Esophagus squamous epithelium (tissue), 5 donors: Measurements from ENCODE around the gene ZCCHC7. TPM values are rescaled to one million over a fixed set of nuclear protein-coding genes. Genes with fewer than 3 reads are reported as not detected.

Experiments
- DNase-seq: peaks from one replicate; lab custom pipeline; 2025; lab: John Stamatoyannopoulos, UW
- H3K27ac ChIP-seq, 4 donors: fragments of 200-600 bp; sonication (generic); one replicate each; pipeline ENCODE4 v1.5.1; 2016 to 2019; ENCODE audit warnings: mild to moderate bottlenecking in 1 of 4
- H3K27me3 ChIP-seq, 4 donors: fragments of 200-600 bp; sonication (generic); 1 replicate in 3 of 4; 2 replicates in 1 of 4; pipeline versions ENCODE4 v1.5.1 to v1.6.0; 2017 to 2021; ENCODE audit warnings: antibody characterized with exemption in 1 of 4
- H3K36me3 ChIP-seq, 3 donors: fragments of 200-600 bp; sonication (generic); one replicate each; pipeline ENCODE4 v1.5.1; 2016 to 2019
- H3K4me1 ChIP-seq, 3 donors: fragments of 200-600 bp; sonication (generic); one replicate each; pipeline ENCODE4 v1.5.1; 2017 to 2019
- H3K4me3 ChIP-seq, 4 donors: fragments of 200-600 bp; sonication (generic); 1 replicate in 3 of 4; 2 replicates in 1 of 4; pipeline ENCODE4 v1.5.1; 2016 to 2019; ENCODE audit warnings: mild to moderate bottlenecking in 2 of 4, moderate library complexity in 1 of 4
- H3K9me3 ChIP-seq, 3 donors: fragments of 200-600 bp; sonication (generic); one replicate each; pipeline ENCODE4 v1.5.1; 2016 to 2019
- POLR2A ChIP-seq, 4 donors: fragments of 450-650 bp; IDR thresholded peaks; one replicate each; pipeline ENCODE4 v1.6.1; 2017; ENCODE audit warnings: antibody characterized with exemption in 4 of 4, mild to moderate bottlenecking in 4 of 4, moderate library complexity in 3 of 4
- WGBS, 2 donors: methylation state at CpG; one replicate each; pipeline ENCODE4 v1.1.5; 2018; 5-methylcytosine and 5-hydroxymethylcytosine counted together
- intact Hi-C: fragments of 100-400 bp; cut with DNase I; formaldehyde crosslinking; loops from one replicate; pipeline ENCODE4 v1.15.0; 2022
- total RNA-seq, 4 donors: library from RNA; depleted of rRNA; stranded (reverse); fragments of >200 nt; gene quantifications; one replicate each; pipeline ENCODE4 v1.1.0, GENCODE V29; 2016
- TF ChIP-seq, protein P1 (sequence below), 6 experiments: fragments of 450-650 bp in 4 of 6; fragments of 200-600 bp in 2 of 6; sonication (generic) in 2 of 6; IDR thresholded peaks; one replicate each; pipeline ENCODE4 v1.5.1; 2016 to 2019; ENCODE audit warnings: antibody characterized with exemption in 6 of 6, mild to moderate bottlenecking in 4 of 6, moderate library complexity in 4 of 6
- donor health status: DM: yes; HTN: yes; CAD: no.

ZCCHC7 gene
- total RNA-seq, 4 donors from 2014 or later, result 6.1 to 21.6 (median 13.0) TPM

DNA sequence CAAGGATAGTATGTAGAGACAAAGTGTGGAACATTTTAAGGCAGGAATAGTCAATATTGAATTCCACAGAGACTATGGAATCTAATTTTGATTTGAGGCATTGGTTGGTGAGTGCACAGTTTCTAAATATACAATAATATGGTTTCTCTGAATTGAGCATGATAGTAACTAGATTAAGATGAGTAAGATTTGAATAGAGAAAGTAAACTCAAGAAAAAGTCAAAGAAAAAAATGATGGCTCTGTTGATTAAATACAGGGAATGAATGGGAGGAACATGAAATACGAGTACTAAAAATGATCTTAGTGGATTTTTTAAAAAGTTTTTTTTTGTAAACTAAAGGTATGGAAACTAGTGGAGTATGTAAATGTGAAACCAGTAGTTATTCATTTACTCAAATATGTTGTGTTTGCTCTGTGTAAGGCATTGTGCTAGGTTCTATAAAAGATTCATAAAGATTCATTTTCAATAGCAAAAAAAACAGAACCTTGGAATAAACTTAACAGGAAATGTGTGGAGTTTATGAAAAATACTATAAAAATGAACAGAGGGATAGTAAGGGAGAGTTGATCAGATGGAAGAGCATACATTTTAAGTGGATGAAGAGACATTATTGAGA, 101.2 kb downstream of the ZCCHC7 start:
- Histone ChIP-seq H3K9me3 (no peaks in the 10 kb centered on the region), H3K27me3 (no peaks in the 10 kb centered on the region), H3K36me3 (no peaks in the 10 kb centered on the region), H3K4me1 (no peaks in the 10 kb centered on the region), H3K27ac (no peak overlapping the region), H3K4me3 (no peak overlapping the region)
- no peak for DNase-seq
- 75 to 92% methylated on average over 1 of the region's 1 CpG for WGBS, 2 donors
- no peak for TF ChIP-seq POLR2A (IDR thresholded peaks at IDR 0.05)
- TF ChIP-seq, protein P1, sequence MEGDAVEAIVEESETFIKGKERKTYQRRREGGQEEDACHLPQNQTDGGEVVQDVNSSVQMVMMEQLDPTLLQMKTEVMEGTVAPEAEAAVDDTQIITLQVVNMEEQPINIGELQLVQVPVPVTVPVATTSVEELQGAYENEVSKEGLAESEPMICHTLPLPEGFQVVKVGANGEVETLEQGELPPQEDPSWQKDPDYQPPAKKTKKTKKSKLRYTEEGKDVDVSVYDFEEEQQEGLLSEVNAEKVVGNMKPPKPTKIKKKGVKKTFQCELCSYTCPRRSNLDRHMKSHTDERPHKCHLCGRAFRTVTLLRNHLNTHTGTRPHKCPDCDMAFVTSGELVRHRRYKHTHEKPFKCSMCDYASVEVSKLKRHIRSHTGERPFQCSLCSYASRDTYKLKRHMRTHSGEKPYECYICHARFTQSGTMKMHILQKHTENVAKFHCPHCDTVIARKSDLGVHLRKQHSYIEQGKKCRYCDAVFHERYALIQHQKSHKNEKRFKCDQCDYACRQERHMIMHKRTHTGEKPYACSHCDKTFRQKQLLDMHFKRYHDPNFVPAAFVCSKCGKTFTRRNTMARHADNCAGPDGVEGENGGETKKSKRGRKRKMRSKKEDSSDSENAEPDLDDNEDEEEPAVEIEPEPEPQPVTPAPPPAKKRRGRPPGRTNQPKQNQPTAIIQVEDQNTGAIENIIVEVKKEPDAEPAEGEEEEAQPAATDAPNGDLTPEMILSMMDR (IDR thresholded peaks at IDR 0.05), result no peak
- intact Hi-C loops, result no loop called here

DNA sequence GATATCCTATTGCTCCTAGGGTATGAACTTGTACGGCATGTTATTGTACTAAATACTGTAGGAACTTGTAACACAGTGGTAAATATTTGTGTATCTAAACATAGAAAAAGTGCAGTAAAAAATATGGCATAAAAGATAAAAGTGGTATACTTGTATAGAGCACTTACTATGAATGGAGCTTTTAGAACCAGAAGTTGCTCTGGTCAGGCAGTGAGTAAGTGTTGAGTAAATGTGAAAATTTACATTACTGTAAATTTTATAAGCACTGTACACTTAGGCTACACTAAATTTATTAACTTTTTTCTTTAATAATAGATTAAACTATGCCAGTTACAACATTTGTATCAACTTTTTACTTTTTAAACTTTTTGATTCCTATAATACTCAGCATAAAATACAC, 109.1 kb downstream of the ZCCHC7 start:
- H3K9me3 ChIP-seq, result no peaks in the 10 kb centered on the region
- TF ChIP-seq POLR2A (IDR thresholded peaks at IDR 0.05), result no peak
- TF ChIP-seq, protein P1 (IDR thresholded peaks at IDR 0.05), result no peak
- WGBS, 2 donors, result 100% methylated on average over 1 of the region's 1 CpG
- H3K4me3 ChIP-seq, result no peak overlapping the region
- intact Hi-C loops, result no loop called here
- no peak overlapping the region for H3K27ac ChIP-seq
- H3K27me3 ChIP-seq, result no peaks in the 10 kb centered on the region
- no peak for DNase-seq
- no peaks in the 10 kb centered on the region for H3K4me1 ChIP-seq
- H3K36me3 ChIP-seq, result peaks cover 0 to 7% (median 0%) of the 10 kb centered on the region in 3 donors

DNA sequence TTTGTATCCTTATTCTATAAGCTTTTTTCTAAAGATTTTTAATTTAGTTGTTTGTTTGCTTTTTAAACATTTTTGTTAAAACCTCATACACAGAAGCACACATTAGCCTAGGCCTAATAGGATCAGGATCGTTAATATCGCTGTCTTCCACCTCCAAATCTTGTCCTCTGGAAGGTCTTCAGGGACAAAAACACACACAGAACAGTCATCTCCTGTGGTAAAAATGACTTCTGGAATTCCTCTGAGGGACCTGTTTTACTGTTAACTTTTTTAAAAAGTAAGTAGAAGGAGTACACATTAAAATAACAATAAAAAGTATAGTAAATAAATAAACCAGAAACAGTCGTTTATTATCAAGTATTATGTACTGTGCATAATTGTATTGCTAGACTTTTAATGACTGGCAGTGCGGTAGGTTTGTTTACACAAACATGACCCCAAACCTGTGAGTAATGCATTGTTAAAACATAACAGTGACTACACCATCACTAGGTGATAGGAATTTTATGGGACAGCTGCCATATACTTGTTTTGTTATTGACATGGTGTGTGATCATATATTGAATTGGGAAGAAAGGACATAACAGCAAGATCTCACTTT, 109.6 kb downstream of the ZCCHC7 start:
- 81% methylated on average over 4 of the region's 4 CpGs for WGBS, 2 donors
- peaks cover 0 to 7% (median 0%) of the 10 kb centered on the region in 3 donors for H3K36me3 ChIP-seq

DNA sequence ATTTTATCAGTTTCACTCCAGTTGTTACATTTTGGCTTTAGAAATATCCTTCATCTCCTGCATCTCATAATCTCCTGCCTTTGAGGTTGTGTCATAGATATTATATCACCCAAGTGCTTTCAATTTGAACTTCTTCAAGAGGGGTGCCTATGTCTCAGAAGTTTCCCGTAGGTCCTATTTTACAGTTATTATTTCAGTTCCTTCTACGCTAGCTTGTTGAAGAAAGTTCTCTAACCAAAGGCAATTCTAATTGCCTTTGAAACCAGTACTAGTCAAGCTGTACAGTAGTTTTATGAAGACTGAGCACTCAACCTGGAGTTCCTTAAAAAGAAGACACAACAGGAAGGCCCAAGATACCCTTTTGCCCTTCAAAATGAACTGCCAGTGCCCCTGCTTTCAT, 116.4 kb downstream of the ZCCHC7 start:
- peaks cover 0 to 7% (median 0%) of the 10 kb centered on the region in 3 donors for H3K36me3 ChIP-seq
- H3K27ac ChIP-seq, result no peak overlapping the region
- intact Hi-C loops, result no loop called here
- H3K27me3 ChIP-seq, result no peaks in the 10 kb centered on the region
- no peaks in the 10 kb centered on the region for H3K4me1 ChIP-seq
- no peak for DNase-seq
- TF ChIP-seq, protein P1 (IDR thresholded peaks at IDR 0.05), result no peak
- no peak for TF ChIP-seq POLR2A (IDR thresholded peaks at IDR 0.05)
- H3K4me3 ChIP-seq, result no peak overlapping the region
- no peaks in the 10 kb centered on the region for H3K9me3 ChIP-seq
- WGBS, 2 donors, result 91 to 100% methylated on average over 2 of the region's 2 CpGs

More for the DNA sequence above, 109.6 kb downstream of the ZCCHC7 start:
- no peak overlapping the region for H3K4me3 ChIP-seq
- H3K27ac ChIP-seq, result no peak overlapping the region
- intact Hi-C loops, result no loop called here
- no peaks in the 10 kb centered on the region for H3K27me3 ChIP-seq
- TF ChIP-seq POLR2A (IDR thresholded peaks at IDR 0.05), result no peak
- TF ChIP-seq, protein P1 (IDR thresholded peaks at IDR 0.05), result no peak
- DNase-seq, result no peak
- no peaks in the 10 kb centered on the region for H3K9me3 ChIP-seq
- no peaks in the 10 kb centered on the region for H3K4me1 ChIP-seq

DNA sequence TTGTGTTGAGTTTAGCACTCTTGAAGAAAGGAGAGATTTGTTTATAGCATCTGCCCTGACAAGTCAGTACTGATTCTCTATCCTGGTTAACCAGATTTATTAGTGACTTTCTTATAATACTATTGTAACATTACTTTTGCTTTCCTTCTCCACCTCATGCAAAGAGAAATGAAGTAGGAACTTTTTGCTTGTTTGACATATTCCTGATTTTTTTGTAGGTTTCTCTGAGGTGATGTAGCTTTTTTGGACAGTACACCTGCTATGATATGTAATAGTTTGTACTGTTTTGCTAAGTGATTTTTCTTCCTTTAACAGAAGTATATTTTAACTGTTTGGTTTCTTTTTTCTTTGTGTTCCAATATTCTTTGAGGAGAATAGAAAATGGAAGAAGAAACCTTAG, 117.7 kb downstream of the ZCCHC7 start:
- TF ChIP-seq, protein P1 (IDR thresholded peaks at IDR 0.05), result no peak
- no peak for TF ChIP-seq POLR2A (IDR thresholded peaks at IDR 0.05)
- H3K4me3 ChIP-seq, result no peak overlapping the region
- no peaks in the 10 kb centered on the region for H3K4me1 ChIP-seq
- no peak overlapping the region for H3K27ac ChIP-seq
- intact Hi-C loops, result no loop called here
- H3K9me3 ChIP-seq, result no peaks in the 10 kb centered on the region
- no peak for DNase-seq
- H3K36me3 ChIP-seq, result peaks cover 0 to 7% (median 0%) of the 10 kb centered on the region in 3 donors
- no peaks in the 10 kb centered on the region for H3K27me3 ChIP-seq
